CD1c-positive myeloid dendritic cell (primary cell): ENCODE results near the gene TMTC2.
"Not testable (repeated sequence)": the region's sequence is repeated elsewhere in the genome, so short reads cannot be mapped to it uniquely, and the experiment has no call there.

Experiments used
- DNase-seq: peaks from one replicate; pipeline ENCODE4 v3.0.0-alpha.2; 2016; ENCODE audit errors: extremely low spot score

The TMTC2 gene

GRCh38 chr12:82725741-82726140 lies 39.0 kb downstream of the TMTC2 start:
- no peak for DNase-seq

- no peak for DNase-seq
These were observed 41.2 kb downstream of the TMTC2 start for GRCh38 chr12:82727886-82728285.

GRCh38 chr12:82728710-82729109 lies 42.0 kb downstream of the TMTC2 start:
- no peak for DNase-seq

- no peak for DNase-seq
These were observed 44.3 kb downstream of the TMTC2 start for GRCh38 chr12:82730953-82731459.

- DNase-seq: no peak
These were observed 53.7 kb downstream of the TMTC2 start for GRCh38 chr12:82740129-82741000.

GRCh38 chr12:82745063-82745674 lies 58.5 kb downstream of the TMTC2 start:
- no peak for DNase-seq

GRCh38 chr12:82745807-82746206 lies 59.1 kb downstream of the TMTC2 start:
- DNase-seq: no peak

GRCh38 chr12:82746668-82747067 lies 60.0 kb downstream of the TMTC2 start:
- no peak for DNase-seq

GRCh38 chr12:82749015-82749414 lies 62.3 kb downstream of the TMTC2 start:
- DNase-seq: no peak

GRCh38 chr12:82754856-82755255 lies 68.2 kb downstream of the TMTC2 start:
- DNase-seq: no peak

- DNase-seq: no peak
These were observed 69.6 kb downstream of the TMTC2 start for GRCh38 chr12:82756303-82756702.

- DNase-seq: no peak
These were observed 70.4 kb downstream of the TMTC2 start for GRCh38 chr12:82757059-82757458.

- no peak for DNase-seq
These were observed 71.0 kb downstream of the TMTC2 start for GRCh38 chr12:82757656-82758055.

- DNase-seq: no peak
These were observed 72.1 kb downstream of the TMTC2 start for GRCh38 chr12:82758749-82759330.

- DNase-seq: no peak
These were observed 73.7 kb downstream of the TMTC2 start for GRCh38 chr12:82760423-82760822.

- not testable (repeated sequence) for DNase-seq
These were observed 78.5 kb downstream of the TMTC2 start for GRCh38 chr12:82765206-82765605.

- no peak for DNase-seq
These were observed 79.4 kb downstream of the TMTC2 start for GRCh38 chr12:82765971-82766705.

- DNase-seq: no peak
These were observed 88.0 kb downstream of the TMTC2 start for GRCh38 chr12:82774666-82775065.

- DNase-seq: no peak
These were observed 93.8 kb downstream of the TMTC2 start for GRCh38 chr12:82780517-82780916.

GRCh38 chr12:82781309-82781997 lies 94.7 kb downstream of the TMTC2 start:
- DNase-seq: no peak

- no peak for DNase-seq
These were observed 96.7 kb downstream of the TMTC2 start for GRCh38 chr12:82783435-82783834.
